GM13976 (cell line): ENCODE data around the gene CEP126.

Source experiments
- DNase-seq: peaks from one replicate; pipeline ENCODE4 v3.0.0; 2012; ENCODE audit warnings: low spot score
- in situ Hi-C: fragments of 300-500 bp; cut with MboI; formaldehyde crosslinking; loops from one replicate; pipeline ENCODE4 v1.12.0; 2022; ENCODE audit warnings: low sequenced_read_pairs, mixed read lengths, inconsistent platforms; ENCODE audit not compliant: unreplicated experiment
- TF ChIP-seq, protein P1 (sequence below): IDR thresholded peaks from 2 replicates; pipeline ENCODE4 v1.5.1; 2012; ENCODE audit warnings: borderline replicate concordance, mild to moderate bottlenecking; ENCODE audit not compliant: insufficient read depth; ENCODE audit errors: extremely low read depth, missing control alignments, control extremely low read depth

CEP126 gene

DNA sequence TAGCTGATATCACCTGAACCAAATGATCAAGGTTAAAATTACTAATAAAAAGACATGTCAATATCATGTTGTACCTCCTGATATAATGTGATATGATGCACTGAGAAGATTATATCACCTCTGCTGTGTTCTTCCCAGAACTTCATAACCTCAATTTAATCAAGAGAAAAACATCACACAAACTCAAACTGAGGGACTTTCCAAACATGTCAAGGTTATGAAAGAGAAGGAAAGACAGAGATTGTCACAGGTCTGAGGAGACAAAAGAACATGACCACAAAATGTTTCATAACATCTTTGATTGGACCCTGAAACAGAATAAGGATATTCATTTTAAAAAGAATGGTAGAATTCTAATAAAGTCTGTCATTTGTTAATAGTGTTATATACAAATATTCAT, 89.4 kb downstream of the CEP126 start:
- DNase-seq: no peak
- TF ChIP-seq, protein P1, sequence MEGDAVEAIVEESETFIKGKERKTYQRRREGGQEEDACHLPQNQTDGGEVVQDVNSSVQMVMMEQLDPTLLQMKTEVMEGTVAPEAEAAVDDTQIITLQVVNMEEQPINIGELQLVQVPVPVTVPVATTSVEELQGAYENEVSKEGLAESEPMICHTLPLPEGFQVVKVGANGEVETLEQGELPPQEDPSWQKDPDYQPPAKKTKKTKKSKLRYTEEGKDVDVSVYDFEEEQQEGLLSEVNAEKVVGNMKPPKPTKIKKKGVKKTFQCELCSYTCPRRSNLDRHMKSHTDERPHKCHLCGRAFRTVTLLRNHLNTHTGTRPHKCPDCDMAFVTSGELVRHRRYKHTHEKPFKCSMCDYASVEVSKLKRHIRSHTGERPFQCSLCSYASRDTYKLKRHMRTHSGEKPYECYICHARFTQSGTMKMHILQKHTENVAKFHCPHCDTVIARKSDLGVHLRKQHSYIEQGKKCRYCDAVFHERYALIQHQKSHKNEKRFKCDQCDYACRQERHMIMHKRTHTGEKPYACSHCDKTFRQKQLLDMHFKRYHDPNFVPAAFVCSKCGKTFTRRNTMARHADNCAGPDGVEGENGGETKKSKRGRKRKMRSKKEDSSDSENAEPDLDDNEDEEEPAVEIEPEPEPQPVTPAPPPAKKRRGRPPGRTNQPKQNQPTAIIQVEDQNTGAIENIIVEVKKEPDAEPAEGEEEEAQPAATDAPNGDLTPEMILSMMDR: no peak
- in situ Hi-C loops: no loop called here

DNA sequence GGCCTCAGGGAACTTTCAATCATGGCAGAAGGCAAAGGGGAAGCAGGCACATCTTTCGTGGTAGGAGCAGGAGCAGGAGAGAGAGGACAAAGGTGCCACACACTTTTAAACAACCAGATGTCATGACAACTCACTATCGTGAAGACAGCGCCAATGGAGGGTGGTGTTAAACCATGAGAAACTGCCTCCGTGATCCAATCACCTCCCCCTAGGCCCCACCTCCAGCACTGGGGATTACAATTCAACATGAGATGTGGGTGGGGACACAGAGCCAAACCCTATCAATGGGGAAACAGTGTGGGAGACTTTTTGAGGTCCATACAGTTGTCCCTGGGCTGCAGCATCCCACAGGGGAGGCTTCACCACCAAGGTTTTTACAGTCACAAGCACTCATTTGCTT, 90.5 kb downstream of the CEP126 start:
- no peak for DNase-seq
- in situ Hi-C loops: no loop called here
- TF ChIP-seq, protein P1: no peak

DNA sequence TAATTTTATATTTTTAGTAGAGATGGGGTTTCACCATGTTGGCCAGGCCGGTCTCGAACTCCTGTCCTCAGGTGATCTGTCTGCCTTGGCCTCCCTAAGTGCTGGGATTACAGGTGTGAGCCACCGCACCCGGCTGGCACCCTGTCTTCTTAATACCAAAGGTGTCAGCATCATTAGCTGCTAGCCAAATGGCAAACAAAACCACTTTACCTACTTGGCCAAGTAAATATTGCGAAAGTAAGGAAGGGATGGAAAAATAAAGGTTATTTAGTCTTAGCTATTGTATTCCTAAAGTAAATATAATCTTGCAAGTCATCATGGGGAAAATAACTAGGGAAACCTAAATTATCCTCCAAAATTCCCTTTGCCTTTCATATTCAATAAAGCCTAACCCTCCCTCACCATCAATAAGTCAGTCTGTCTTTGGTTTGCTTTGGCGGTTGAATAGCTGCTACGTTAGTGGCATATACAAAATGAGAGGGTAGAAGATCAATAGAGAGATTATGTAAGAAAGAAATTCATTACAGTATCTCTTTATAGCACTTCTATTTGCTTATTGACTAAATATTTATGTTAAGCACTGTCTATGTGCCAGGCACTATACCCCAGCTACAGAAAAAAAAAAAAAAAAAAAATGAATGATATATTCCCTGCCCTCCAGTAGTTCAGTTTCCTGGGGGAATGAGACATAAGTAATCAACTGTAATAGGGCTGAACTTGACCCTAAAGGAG, 92.2 kb downstream of the CEP126 start:
- DNase-seq: no peak
- TF ChIP-seq, protein P1: no peak
- in situ Hi-C loops: no loop called here

- DNase-seq: peak; percentile 41
- TF ChIP-seq, protein P1: peak; percentile 37
- in situ Hi-C loops: no loop called here
Observed at GRCh38 chr11:102007567-102008437, 93.0 kb downstream of the CEP126 start.

- no peak for DNase-seq
- TF ChIP-seq, protein P1: no peak
- in situ Hi-C loops: no loop called here
Observed at GRCh38 chr11:102010776-102011494, 96.1 kb downstream of the CEP126 start.

- TF ChIP-seq, protein P1: no peak
- no peak for DNase-seq
- in situ Hi-C loops: no loop called here
Observed at GRCh38 chr11:102012946-102013345, 98.1 kb downstream of the CEP126 start.
